ENCODE results near the gene ROCK1.

- TF ChIP-seq CTCF (conservative IDR thresholded peaks at IDR 0.05; ENCODE audit: low read length) = no peak
- TF ChIP-seq EZH2phosphoT487 (IDR thresholded peaks at IDR 0.05; ENCODE audit: borderline replicate concordance) = no peak
These were observed 122.9 kb downstream of the ROCK1 start for GRCh38 chr18:20988726-20989125.

Data from Loucy (cell line).